GM23338 (cell line): ENCODE results near the gene LRRC63. TPM values are rescaled to one million over a fixed set of nuclear protein-coding genes. Genes with fewer than 3 reads are reported as not detected.

Experiments
- ATAC-seq: fragments of 200-7000 bp; cut with Tn5 transposase; 3 replicates; pipeline ENCODE4 v1.9.1; 2020
- DNase-seq: peaks from one replicate; pipeline ENCODE4 v3.0.0-alpha.2; 2015; ENCODE audit warnings: low spot score
- H2AFZ ChIP-seq: fragments of 200-600 bp; sonication (generic); 2 replicates; pipeline ENCODE4 v1.8.0; 2016; ENCODE audit warnings: antibody characterized with exemption, mild to moderate bottlenecking, moderate library complexity
- H3F3A ChIP-seq: fragments of 200-600 bp; sonication (generic); replicated peaks from 2 replicates; pipeline ENCODE4 v1.8.0; 2017; ENCODE audit warnings: antibody characterized with exemption, mixed run types, low read depth
- H3K27ac ChIP-seq: fragments of 200-600 bp; sonication (generic); 2 replicates; pipeline ENCODE4 v1.6.1; 2016; ENCODE audit warnings: low read depth
- H3K27me3 ChIP-seq: fragments of 200-600 bp; sonication (generic); 2 replicates; pipeline ENCODE4 v1.8.0; 2016; ENCODE audit warnings: mild to moderate bottlenecking, mixed run types, moderate library complexity; ENCODE audit not compliant: insufficient read depth
- H3K36me3 ChIP-seq: fragments of 200-600 bp; sonication (generic); 2 replicates; pipeline ENCODE4 v1.8.0; 2016; ENCODE audit warnings: mild to moderate bottlenecking; ENCODE audit not compliant: insufficient read depth
- H3K4me1 ChIP-seq: fragments of 200-600 bp; sonication (generic); 2 replicates; pipeline ENCODE4 v1.8.0; 2016; ENCODE audit warnings: mild to moderate bottlenecking, moderate library complexity; ENCODE audit not compliant: insufficient read depth
- H3K4me2 ChIP-seq: fragments of 200-600 bp; sonication (generic); 2 replicates; pipeline ENCODE4 v1.7.1; 2017; ENCODE audit warnings: mixed run types
- H3K4me3 ChIP-seq: fragments of 200-600 bp; sonication (generic); 2 replicates; pipeline ENCODE4 v1.6.1; 2016; ENCODE audit warnings: mixed run types
- H3K79me2 ChIP-seq: fragments of 200-600 bp; sonication (generic); replicated peaks from 2 replicates; pipeline ENCODE4 v1.8.0; 2017; ENCODE audit warnings: mild to moderate bottlenecking; ENCODE audit not compliant: insufficient read depth
- H3K9me2 ChIP-seq: fragments of 200-600 bp; sonication (generic); 2 replicates; pipeline ENCODE4 v1.8.0; 2017; ENCODE audit not compliant: insufficient read depth
- H4K20me1 ChIP-seq: fragments of 200-600 bp; sonication (generic); replicated peaks from 2 replicates; pipeline ENCODE4 v1.8.0; 2017; ENCODE audit warnings: mild to moderate bottlenecking; ENCODE audit not compliant: insufficient read depth
- H3K27ac Mint-ChIP-seq: 2 replicates; pipeline ENCODE4 v1.8.0; 2020; ENCODE audit warnings: inconsistent platforms, mild to moderate bottlenecking, moderate library complexity, mixed read lengths
- H3K27me3 Mint-ChIP-seq: 3 replicates; pipeline ENCODE4 v1.8.0; 2022; ENCODE audit warnings: low read depth, mild to moderate bottlenecking, moderate library complexity, mixed read lengths, inconsistent platforms; ENCODE audit not compliant: insufficient read depth, poor library complexity
- H3K36me3 Mint-ChIP-seq: 3 replicates; pipeline ENCODE4 v1.8.0; 2021; ENCODE audit warnings: low read depth, mild to moderate bottlenecking, inconsistent platforms, moderate library complexity, mixed read lengths
- H3K4me1 Mint-ChIP-seq: 3 replicates; pipeline ENCODE4 v1.8.0; 2020; ENCODE audit warnings: mild to moderate bottlenecking, inconsistent platforms, mixed read lengths
- H3K4me3 Mint-ChIP-seq: 3 replicates; pipeline ENCODE4 v1.8.0; 2021; ENCODE audit warnings: moderate library complexity, mild to moderate bottlenecking, inconsistent platforms, mixed read lengths
- H3K9me3 Mint-ChIP-seq: 3 replicates; pipeline ENCODE4 v1.8.0; 2020; ENCODE audit warnings: moderate library complexity, mild to moderate bottlenecking, inconsistent platforms, mixed read lengths
- EZH2 ChIP-seq: fragments of 200-600 bp; sonication (generic); IDR thresholded peaks from one replicate; pipeline ENCODE4 v1.8.0; 2017; ENCODE audit warnings: antibody characterized with exemption, mild to moderate bottlenecking, low read depth; ENCODE audit not compliant: unreplicated experiment
- JUNB ChIP-seq: IDR thresholded peaks from one replicate; pipeline ENCODE4 v1.6.1; 2016; ENCODE audit warnings: antibody characterized with exemption; ENCODE audit not compliant: unreplicated experiment
- POLR2AphosphoS5 ChIP-seq: IDR thresholded peaks from 2 replicates; pipeline ENCODE4 v1.6.1; 2016; ENCODE audit warnings: antibody characterized with exemption, low read depth
- STAT1 ChIP-seq: IDR thresholded peaks from one replicate; pipeline ENCODE4 v1.6.1; 2016; ENCODE audit warnings: antibody characterized with exemption; ENCODE audit not compliant: unreplicated experiment
- ZNF114 ChIP-seq: fragments of 250-450 bp; sonication (Bioruptor Pico); IDR thresholded peaks from 2 replicates; pipeline ENCODE4 v1.5.0; 2020; ENCODE audit warnings: mild to moderate bottlenecking, moderate library complexity
- ZNF331 ChIP-seq: fragments of 250-450 bp; sonication (Bioruptor Pico); IDR thresholded peaks from 2 replicates; pipeline ENCODE4 v1.5.0; 2020; ENCODE audit warnings: low read depth, mild to moderate bottlenecking, moderate library complexity
- polyA plus RNA-seq: library from polyadenylated mRNA; unstranded; fragments of >200 nt; fragmentation: Nextera tagmentation; extraction: Ambion mirVana; gene quantifications from 2 replicates; pipeline ENCODE4 v1.2.1, GENCODE V29; 2016
- total RNA-seq: library from RNA; depleted of rRNA; stranded (reverse); fragments of >200 nt; shearing (Covaris generic); gene quantifications from 2 replicates; pipeline ENCODE4 v1.2.3, GENCODE V29; 2014
- TF ChIP-seq, protein P1 (sequence below): fragments of 250-450 bp; sonication (Bioruptor Pico); IDR thresholded peaks from 2 replicates; pipeline ENCODE4 v1.5.0; 2020; ENCODE audit warnings: mild to moderate bottlenecking, moderate library complexity
- TF ChIP-seq, protein P2 (sequence below), 2 experiments: fragments of 200-600 bp in 1 of 2; sonication (generic) in 1 of 2; conservative IDR thresholded peaks; 2 replicates each; pipeline versions ENCODE4 v1.5.1 to v1.6.1; 2016 to 2017; ENCODE audit warnings: antibody characterized with exemption in 2 of 2, low read depth in 2 of 2, mild to moderate bottlenecking in 2 of 2, moderate library complexity in 1 of 2
- TF ChIP-seq, protein P3 (sequence below): IDR thresholded peaks from 2 replicates; pipeline ENCODE4 v1.6.1; 2016; ENCODE audit warnings: antibody characterized with exemption

The LRRC63 gene
- total and polyA plus RNA-seq, 2 experiments from 2014 or later, result not detected

DNA sequence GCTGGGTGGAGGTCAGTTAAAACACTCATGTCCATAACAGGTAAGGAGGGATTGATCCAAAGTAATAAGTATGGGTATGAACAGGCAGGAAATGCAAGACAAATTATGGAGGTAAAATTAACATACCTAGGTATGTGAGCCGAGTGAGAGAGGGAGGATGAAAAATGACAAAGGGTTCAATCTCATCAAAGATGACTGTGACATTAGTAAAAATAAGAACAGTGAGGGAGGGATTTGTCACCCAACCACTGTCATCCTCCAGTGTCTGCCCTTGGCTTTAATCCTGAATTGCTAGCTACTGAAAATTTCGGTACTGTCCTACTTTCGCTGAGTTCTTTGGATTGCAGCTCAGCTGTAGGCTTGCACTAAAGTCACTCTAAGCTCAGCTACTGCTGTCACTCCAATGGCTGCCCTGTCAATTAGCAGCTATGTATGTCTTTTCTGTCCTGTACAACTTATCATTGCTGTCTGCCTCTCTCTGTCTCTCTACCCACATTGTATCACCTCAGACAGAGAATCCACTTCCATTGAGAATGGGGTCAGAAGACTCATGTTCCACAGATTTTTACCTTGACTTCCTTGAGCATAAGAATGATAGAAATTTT, 62.5 kb downstream of the LRRC63 start:
- peaks cover 11% of the 10 kb centered on the region for H3K4me1 Mint-ChIP-seq
- no peaks in the 10 kb centered on the region for H3K36me3 Mint-ChIP-seq
- ATAC-seq (no peak), DNase-seq (no peak)
- 0 out of 2 replicates have a peak overlapping the region, but pooled peaks have one; percentile 54 for H2AFZ ChIP-seq
- H3K27me3 Mint-ChIP-seq, result no peaks in the 10 kb centered on the region
- H3K4me2 ChIP-seq, result no peak overlapping the region
- H4K20me1 ChIP-seq, result no peaks in the 10 kb centered on the region
- H3K9me2 ChIP-seq, result no peaks in the 10 kb centered on the region
- no peaks in the 10 kb centered on the region for H3K27me3 ChIP-seq
- no peaks in the 10 kb centered on the region for H3K79me2 ChIP-seq
- no peaks in the 10 kb centered on the region for H3F3A ChIP-seq
- H3K4me3 ChIP-seq, result no peak overlapping the region
- H3K4me3 Mint-ChIP-seq, result no peak overlapping the region
- no peak overlapping the region for H3K27ac ChIP-seq
- no peaks in the 10 kb centered on the region for H3K36me3 ChIP-seq
- no peak overlapping the region for H3K27ac Mint-ChIP-seq
- H3K9me3 Mint-ChIP-seq, result no peaks in the 10 kb centered on the region
- H3K4me1 ChIP-seq, result peaks cover 15% of the 10 kb centered on the region
- TF ChIP-seq, protein P1, sequence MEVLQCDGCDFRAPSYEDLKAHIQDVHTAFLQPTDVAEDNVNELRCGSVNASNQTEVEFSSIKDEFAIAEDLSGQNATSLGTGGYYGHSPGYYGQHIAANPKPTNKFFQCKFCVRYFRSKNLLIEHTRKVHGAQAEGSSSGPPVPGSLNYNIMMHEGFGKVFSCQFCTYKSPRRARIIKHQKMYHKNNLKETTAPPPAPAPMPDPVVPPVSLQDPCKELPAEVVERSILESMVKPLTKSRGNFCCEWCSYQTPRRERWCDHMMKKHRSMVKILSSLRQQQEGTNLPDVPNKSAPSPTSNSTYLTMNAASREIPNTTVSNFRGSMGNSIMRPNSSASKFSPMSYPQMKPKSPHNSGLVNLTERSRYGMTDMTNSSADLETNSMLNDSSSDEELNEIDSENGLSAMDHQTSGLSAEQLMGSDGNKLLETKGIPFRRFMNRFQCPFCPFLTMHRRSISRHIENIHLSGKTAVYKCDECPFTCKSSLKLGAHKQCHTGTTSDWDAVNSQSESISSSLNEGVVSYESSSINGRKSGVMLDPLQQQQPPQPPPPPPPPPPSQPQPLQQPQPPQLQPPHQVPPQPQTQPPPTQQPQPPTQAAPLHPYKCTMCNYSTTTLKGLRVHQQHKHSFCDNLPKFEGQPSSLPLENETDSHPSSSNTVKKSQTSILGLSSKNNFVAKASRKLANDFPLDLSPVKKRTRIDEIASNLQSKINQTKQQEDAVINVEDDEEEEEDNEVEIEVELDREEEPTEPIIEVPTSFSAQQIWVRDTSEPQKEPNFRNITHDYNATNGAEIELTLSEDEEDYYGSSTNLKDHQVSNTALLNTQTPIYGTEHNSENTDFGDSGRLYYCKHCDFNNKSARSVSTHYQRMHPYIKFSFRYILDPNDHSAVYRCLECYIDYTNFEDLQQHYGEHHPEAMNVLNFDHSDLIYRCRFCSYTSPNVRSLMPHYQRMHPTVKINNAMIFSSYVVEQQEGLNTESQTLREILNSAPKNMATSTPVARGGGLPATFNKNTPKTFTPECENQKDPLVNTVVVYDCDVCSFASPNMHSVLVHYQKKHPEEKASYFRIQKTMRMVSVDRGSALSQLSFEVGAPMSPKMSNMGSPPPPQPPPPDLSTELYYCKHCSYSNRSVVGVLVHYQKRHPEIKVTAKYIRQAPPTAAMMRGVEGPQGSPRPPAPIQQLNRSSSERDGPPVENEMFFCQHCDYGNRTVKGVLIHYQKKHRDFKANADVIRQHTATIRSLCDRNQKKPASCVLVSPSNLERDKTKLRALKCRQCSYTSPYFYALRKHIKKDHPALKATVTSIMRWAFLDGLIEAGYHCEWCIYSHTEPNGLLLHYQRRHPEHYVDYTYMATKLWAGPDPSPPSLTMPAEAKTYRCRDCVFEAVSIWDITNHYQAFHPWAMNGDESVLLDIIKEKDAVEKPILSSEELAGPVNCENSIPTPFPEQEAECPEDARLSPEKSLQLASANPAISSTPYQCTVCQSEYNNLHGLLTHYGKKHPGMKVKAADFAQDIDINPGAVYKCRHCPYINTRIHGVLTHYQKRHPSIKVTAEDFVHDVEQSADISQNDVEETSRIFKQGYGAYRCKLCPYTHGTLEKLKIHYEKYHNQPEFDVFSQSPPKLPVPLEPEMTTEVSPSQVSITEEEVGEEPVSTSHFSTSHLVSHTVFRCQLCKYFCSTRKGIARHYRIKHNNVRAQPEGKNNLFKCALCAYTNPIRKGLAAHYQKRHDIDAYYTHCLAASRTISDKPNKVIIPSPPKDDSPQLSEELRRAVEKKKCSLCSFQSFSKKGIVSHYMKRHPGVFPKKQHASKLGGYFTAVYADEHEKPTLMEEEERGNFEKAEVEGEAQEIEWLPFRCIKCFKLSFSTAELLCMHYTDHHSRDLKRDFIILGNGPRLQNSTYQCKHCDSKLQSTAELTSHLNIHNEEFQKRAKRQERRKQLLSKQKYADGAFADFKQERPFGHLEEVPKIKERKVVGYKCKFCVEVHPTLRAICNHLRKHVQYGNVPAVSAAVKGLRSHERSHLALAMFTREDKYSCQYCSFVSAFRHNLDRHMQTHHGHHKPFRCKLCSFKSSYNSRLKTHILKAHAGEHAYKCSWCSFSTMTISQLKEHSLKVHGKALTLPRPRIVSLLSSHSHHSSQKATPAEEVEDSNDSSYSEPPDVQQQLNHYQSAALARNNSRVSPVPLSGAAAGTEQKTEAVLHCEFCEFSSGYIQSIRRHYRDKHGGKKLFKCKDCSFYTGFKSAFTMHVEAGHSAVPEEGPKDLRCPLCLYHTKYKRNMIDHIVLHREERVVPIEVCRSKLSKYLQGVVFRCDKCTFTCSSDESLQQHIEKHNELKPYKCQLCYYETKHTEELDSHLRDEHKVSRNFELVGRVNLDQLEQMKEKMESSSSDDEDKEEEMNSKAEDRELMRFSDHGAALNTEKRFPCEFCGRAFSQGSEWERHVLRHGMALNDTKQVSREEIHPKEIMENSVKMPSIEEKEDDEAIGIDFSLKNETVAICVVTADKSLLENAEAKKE (CRISPR knock-in tag), result no peak
- TF ChIP-seq STAT1, result no peak
- no peak for TF ChIP-seq POLR2AphosphoS5
- TF ChIP-seq, protein P2, sequence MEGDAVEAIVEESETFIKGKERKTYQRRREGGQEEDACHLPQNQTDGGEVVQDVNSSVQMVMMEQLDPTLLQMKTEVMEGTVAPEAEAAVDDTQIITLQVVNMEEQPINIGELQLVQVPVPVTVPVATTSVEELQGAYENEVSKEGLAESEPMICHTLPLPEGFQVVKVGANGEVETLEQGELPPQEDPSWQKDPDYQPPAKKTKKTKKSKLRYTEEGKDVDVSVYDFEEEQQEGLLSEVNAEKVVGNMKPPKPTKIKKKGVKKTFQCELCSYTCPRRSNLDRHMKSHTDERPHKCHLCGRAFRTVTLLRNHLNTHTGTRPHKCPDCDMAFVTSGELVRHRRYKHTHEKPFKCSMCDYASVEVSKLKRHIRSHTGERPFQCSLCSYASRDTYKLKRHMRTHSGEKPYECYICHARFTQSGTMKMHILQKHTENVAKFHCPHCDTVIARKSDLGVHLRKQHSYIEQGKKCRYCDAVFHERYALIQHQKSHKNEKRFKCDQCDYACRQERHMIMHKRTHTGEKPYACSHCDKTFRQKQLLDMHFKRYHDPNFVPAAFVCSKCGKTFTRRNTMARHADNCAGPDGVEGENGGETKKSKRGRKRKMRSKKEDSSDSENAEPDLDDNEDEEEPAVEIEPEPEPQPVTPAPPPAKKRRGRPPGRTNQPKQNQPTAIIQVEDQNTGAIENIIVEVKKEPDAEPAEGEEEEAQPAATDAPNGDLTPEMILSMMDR (conservative IDR thresholded peaks at IDR 0.05; ENCODE audit: low read depth in 2 of 2), result no peak
- no peak for TF ChIP-seq EZH2
- TF ChIP-seq, protein P3, sequence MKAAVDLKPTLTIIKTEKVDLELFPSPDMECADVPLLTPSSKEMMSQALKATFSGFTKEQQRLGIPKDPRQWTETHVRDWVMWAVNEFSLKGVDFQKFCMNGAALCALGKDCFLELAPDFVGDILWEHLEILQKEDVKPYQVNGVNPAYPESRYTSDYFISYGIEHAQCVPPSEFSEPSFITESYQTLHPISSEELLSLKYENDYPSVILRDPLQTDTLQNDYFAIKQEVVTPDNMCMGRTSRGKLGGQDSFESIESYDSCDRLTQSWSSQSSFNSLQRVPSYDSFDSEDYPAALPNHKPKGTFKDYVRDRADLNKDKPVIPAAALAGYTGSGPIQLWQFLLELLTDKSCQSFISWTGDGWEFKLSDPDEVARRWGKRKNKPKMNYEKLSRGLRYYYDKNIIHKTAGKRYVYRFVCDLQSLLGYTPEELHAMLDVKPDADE, result no peak
- no peak for TF ChIP-seq JUNB
- no peak for TF ChIP-seq ZNF331 (CRISPR knock-in tag)
- TF ChIP-seq ZNF114 (CRISPR knock-in tag), result no peak
